Measurements from ENCODE around the gene PLCG2.
A peak's percentile ranks its signal among the peaks of the same experiment; 100 is the strongest.
"Not testable (repeated sequence)": the region's sequence is repeated elsewhere in the genome, so short reads cannot be mapped to it uniquely, and the experiment has no call there.

PLCG2 gene

GRCh38 chr16:81873843-81874752, 95.0 kb downstream of the PLCG2 start:
- H3K36me3 ChIP-seq, result no peaks in the 10 kb centered on the region
- H3K9me3 ChIP-seq, result no peaks in the 10 kb centered on the region
- TF ChIP-seq CTCF (IDR thresholded peaks at IDR 0.05; ENCODE audit: low read depth, low read length), result peak; percentile 88
- no peak overlapping the region for H3K4me3 ChIP-seq (ENCODE audit: low read depth, low read length)
- H3K27me3 ChIP-seq, result peaks cover 4% of the 10 kb centered on the region; the same call in 1 of the 2 replicates
- H3K4me1 ChIP-seq, result no peaks in the 10 kb centered on the region
- peak; percentile 43 for DNase-seq

GRCh38 chr16:81875461-81875860, 96.4 kb downstream of the PLCG2 start:
- DNase-seq, result no peak
- no peak for TF ChIP-seq CTCF (IDR thresholded peaks at IDR 0.05; ENCODE audit: low read depth, low read length)
- Histone ChIP-seq H3K36me3 (no peaks in the 10 kb centered on the region), H3K27me3 (peaks cover 4% of the 10 kb centered on the region; the same call in 1 of the 2 replicates), H3K9me3 (no peaks in the 10 kb centered on the region), H3K4me3 (ENCODE audit: low read depth, low read length) (no peak overlapping the region), H3K4me1 (no peaks in the 10 kb centered on the region)

GRCh38 chr16:81876273-81876900, 97.3 kb downstream of the PLCG2 start:
- Histone ChIP-seq H3K9me3 (no peaks in the 10 kb centered on the region), H3K36me3 (no peaks in the 10 kb centered on the region), H3K4me3 (ENCODE audit: low read depth, low read length) (no peak overlapping the region), H3K27me3 (no peaks in the 10 kb centered on the region; the same call in 1 of the 2 replicates), H3K4me1 (no peaks in the 10 kb centered on the region)
- no peak for DNase-seq
- no peak for TF ChIP-seq CTCF (IDR thresholded peaks at IDR 0.05; ENCODE audit: low read depth, low read length)

- not testable (repeated sequence) for H3K9me3 ChIP-seq; H3K4me1 ChIP-seq; H3K36me3 ChIP-seq; DNase-seq; H3K27me3 ChIP-seq; H3K4me3 ChIP-seq (ENCODE audit: low read depth, low read length)
Measured at GRCh38 chr16:81877490-81877889, 98.4 kb downstream of the PLCG2 start.

GRCh38 chr16:81878529-81878928, 99.4 kb downstream of the PLCG2 start:
- H3K27me3 ChIP-seq, result no peaks in the 10 kb centered on the region
- no peaks in the 10 kb centered on the region for H3K36me3 ChIP-seq
- H3K4me1 ChIP-seq, result no peaks in the 10 kb centered on the region
- no peak for TF ChIP-seq CTCF (IDR thresholded peaks at IDR 0.05; ENCODE audit: low read depth, low read length)
- H3K4me3 ChIP-seq (ENCODE audit: low read depth, low read length), result no peak overlapping the region
- H3K9me3 ChIP-seq, result no peaks in the 10 kb centered on the region
- no peak for DNase-seq

GRCh38 chr16:81879625-81880024, 100.5 kb downstream of the PLCG2 start:
- Histone ChIP-seq H3K4me1 (no peaks in the 10 kb centered on the region), H3K27me3 (no peaks in the 10 kb centered on the region), H3K9me3 (no peaks in the 10 kb centered on the region), H3K36me3 (no peaks in the 10 kb centered on the region), H3K4me3 (ENCODE audit: low read depth, low read length) (no peak overlapping the region)
- DNase-seq, result no peak
- 0 out of 2 replicates have a peak, but pooled peaks have one; percentile 31 for TF ChIP-seq CTCF (IDR thresholded peaks at IDR 0.05; ENCODE audit: low read depth, low read length)

Data from BE2C (cell line).